Measurements from ENCODE around the gene CLEC14A. TPM values are rescaled to one million over a fixed set of nuclear protein-coding genes. Genes with fewer than 3 reads are reported as not detected.
A peak's percentile ranks its signal among the peaks of the same experiment; 100 is the strongest.

The CLEC14A gene
- total RNA-seq, 1 donor from 2014 or later, result not detected

- Histone ChIP-seq H4K20me1 (ENCODE audit: low read depth) (no peaks in the 10 kb centered on the region), H3K9ac (no peak overlapping the region), H3F3A (ENCODE audit: low read depth) (no peaks in the 10 kb centered on the region), H3K36me3 (no peaks in the 10 kb centered on the region), H3K4me3 (no peak overlapping the region), H3K27ac (no peak overlapping the region), H3K4me1 (no peaks in the 10 kb centered on the region), H3K79me2 (ENCODE audit: low read depth) (no peaks in the 10 kb centered on the region), H2AFZ (replicated peaks) (no peak overlapping the region), H3K4me2 (no peak overlapping the region), H3K9me3 (ENCODE audit: low read depth) (no peaks in the 10 kb centered on the region), H3K27me3 (peaks cover 28% of the 10 kb centered on the region)
- Mint-ChIP-seq H3K36me3 (no peaks in the 10 kb centered on the region), H3K27ac (no peak overlapping the region), H3K4me1 (no peaks in the 10 kb centered on the region), H3K4me3 (no peak overlapping the region), H3K9me3 (no peaks in the 10 kb centered on the region), H3K27me3 (ENCODE audit: insufficient read depth, low read depth) (peaks cover 8% of the 10 kb centered on the region)
- TF ChIP-seq CTCF (IDR thresholded peaks at IDR 0.05) (no peak), EZH2 (IDR thresholded peaks at IDR 0.05) (no peak), EZH2phosphoT487 (IDR thresholded peaks at IDR 0.05) (no peak)
- DNase-seq (ENCODE audit: low spot score), result no peak
Measured at GRCh38 chr14:38217553-38217952, 38.3 kb downstream of the CLEC14A start.

- H3K4me3 Mint-ChIP-seq, result no peak overlapping the region
- no peaks in the 10 kb centered on the region for H3K36me3 Mint-ChIP-seq
- Histone ChIP-seq H3K27me3 (peaks cover 74% of the 10 kb centered on the region), H3K9me3 (ENCODE audit: low read depth) (no peaks in the 10 kb centered on the region), H2AFZ (replicated peaks) (no peak overlapping the region), H3K4me1 (peaks cover 11% of the 10 kb centered on the region), H3K4me3 (no peak overlapping the region), H3K9ac (no peak overlapping the region), H3F3A (ENCODE audit: low read depth) (no peaks in the 10 kb centered on the region), H3K79me2 (ENCODE audit: low read depth) (no peaks in the 10 kb centered on the region), H3K36me3 (no peaks in the 10 kb centered on the region), H3K27ac (no peak overlapping the region), H4K20me1 (ENCODE audit: low read depth) (no peaks in the 10 kb centered on the region), H3K4me2 (no peak overlapping the region)
- H3K27me3 Mint-ChIP-seq (ENCODE audit: insufficient read depth, low read depth), result peaks cover 46% of the 10 kb centered on the region
- peaks cover 13% of the 10 kb centered on the region for H3K4me1 Mint-ChIP-seq
- H3K27ac Mint-ChIP-seq, result no peak overlapping the region
- TF ChIP-seq EZH2 (IDR thresholded peaks at IDR 0.05), result no peak
- no peak for TF ChIP-seq CTCF (IDR thresholded peaks at IDR 0.05)
- TF ChIP-seq EZH2phosphoT487 (IDR thresholded peaks at IDR 0.05), result no peak
- peaks cover 20% of the 10 kb centered on the region for H3K9me3 Mint-ChIP-seq
- DNase-seq (ENCODE audit: low spot score), result no peak
Measured at GRCh38 chr14:38213001-38213400, 42.9 kb downstream of the CLEC14A start.

- Histone ChIP-seq H3K4me2 (no peak overlapping the region), H3K79me2 (ENCODE audit: low read depth) (no peaks in the 10 kb centered on the region)
Measured at GRCh38 chr14:38212111-38212510, 43.8 kb downstream of the CLEC14A start.

More at GRCh38 chr14:38212111-38212510, 43.8 kb downstream of the CLEC14A start:
- H3K36me3 Mint-ChIP-seq, result no peaks in the 10 kb centered on the region
- no peaks in the 10 kb centered on the region for H3K9me3 ChIP-seq (ENCODE audit: low read depth)
- TF ChIP-seq EZH2 (IDR thresholded peaks at IDR 0.05) (no peak), EZH2phosphoT487 (IDR thresholded peaks at IDR 0.05) (no peak), CTCF (IDR thresholded peaks at IDR 0.05) (no peak)
- H4K20me1 ChIP-seq (ENCODE audit: low read depth), result no peaks in the 10 kb centered on the region
- peaks cover 9% of the 10 kb centered on the region for H3F3A ChIP-seq (ENCODE audit: low read depth)
- H3K9ac ChIP-seq, result no peak overlapping the region
- peaks cover 21% of the 10 kb centered on the region for H3K4me1 Mint-ChIP-seq
- no peak overlapping the region for H3K27ac ChIP-seq
- no peak overlapping the region for H2AFZ ChIP-seq (replicated peaks)
- H3K27me3 Mint-ChIP-seq (ENCODE audit: insufficient read depth, low read depth), result peaks cover 55% of the 10 kb centered on the region
- H3K36me3 ChIP-seq, result no peaks in the 10 kb centered on the region
- H3K4me1 ChIP-seq, result peaks cover 12% of the 10 kb centered on the region
- DNase-seq (ENCODE audit: low spot score), result no peak
- H3K9me3 Mint-ChIP-seq, result peaks cover 20% of the 10 kb centered on the region
- no peak overlapping the region for H3K27ac Mint-ChIP-seq
- H3K27me3 ChIP-seq, result peaks cover 83% of the 10 kb centered on the region
- H3K4me3 Mint-ChIP-seq, result peak overlapping the region; percentile 9
- H3K4me3 ChIP-seq, result no peak overlapping the region

Measured in neural progenitor cell (in vitro differentiated cells).